Peyer's patch (tissue), 4 donors: ENCODE data around the gene ANKRD44.

ENCODE experiments used
- CTCF ChIP-seq, 6 experiments: fragments of 450-650 bp in 4 of 6; fragments of 200-600 bp in 2 of 6; sonication (generic) in 1 of 6; IDR thresholded peaks; one replicate each; pipeline ENCODE4 v1.5.1; 2017 to 2019; ENCODE audit warnings: antibody characterized with exemption in 6 of 6, mild to moderate bottlenecking in 3 of 6, moderate library complexity in 1 of 6
- POLR2A ChIP-seq, 2 donors: fragments of 450-650 bp; IDR thresholded peaks; one replicate each; pipeline ENCODE4 v1.5.1; 2017; ENCODE audit warnings: antibody characterized with exemption in 2 of 2, mild to moderate bottlenecking in 2 of 2, moderate library complexity in 2 of 2

- TF ChIP-seq POLR2A (IDR thresholded peaks at IDR 0.05) (no peak), CTCF (IDR thresholded peaks at IDR 0.05) (no peak)
These were observed 14.2 kb upstream of the ANKRD44 start for GRCh38 chr2:197324801-197325200.
